GM18868 (cell line): ENCODE data around the gene TRIP13.
"Not testable (repeated sequence)": the region's sequence is repeated elsewhere in the genome, so short reads cannot be mapped to it uniquely, and the experiment has no call there.

Experiments
- ATAC-seq: cut with Tn5 transposase; IDR thresholded peaks from one replicate; pipeline ENCODE4 v1.9.1; 2021; ENCODE audit warnings: mild to moderate bottlenecking, moderate library complexity; ENCODE audit not compliant: unreplicated experiment

TRIP13 gene

DNA sequence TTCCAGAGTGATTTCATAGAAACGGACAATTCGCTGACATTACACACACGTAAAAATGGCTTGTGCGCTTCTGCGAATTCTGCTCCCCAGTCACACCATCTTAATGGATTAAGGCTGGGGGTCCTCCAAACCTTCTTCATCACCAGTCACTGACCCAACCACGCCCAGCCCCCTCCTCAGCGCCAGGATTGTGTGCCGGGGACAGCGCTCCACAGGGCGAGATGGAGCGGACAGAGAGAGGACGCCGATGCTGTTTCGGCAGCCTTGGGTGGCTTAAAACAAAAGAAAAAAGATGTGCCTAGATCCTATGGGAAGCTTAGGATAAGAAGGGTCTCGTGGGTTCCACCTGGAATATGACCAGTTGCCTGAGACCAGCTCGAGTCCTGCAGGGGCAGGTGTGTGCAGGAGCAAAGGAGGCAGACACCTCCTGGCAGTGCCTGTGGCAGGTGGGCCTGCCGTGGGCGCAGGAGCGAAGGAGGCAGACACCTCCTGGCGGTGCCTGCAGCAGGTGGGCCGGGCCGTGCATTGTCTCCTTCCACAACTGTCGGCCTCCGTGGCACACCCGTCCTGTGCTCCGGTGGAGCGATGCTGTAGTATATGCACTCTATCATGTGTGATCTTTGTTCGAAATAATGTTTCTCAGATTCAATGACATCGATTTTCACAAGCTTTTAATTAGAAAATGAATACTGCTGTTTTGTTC is 20.9 kb upstream of the TRIP13 start:
- ATAC-seq = no peak

GRCh38 chr5:872301-872700 is 20.4 kb upstream of the TRIP13 start:
- ATAC-seq = no peak

DNA sequence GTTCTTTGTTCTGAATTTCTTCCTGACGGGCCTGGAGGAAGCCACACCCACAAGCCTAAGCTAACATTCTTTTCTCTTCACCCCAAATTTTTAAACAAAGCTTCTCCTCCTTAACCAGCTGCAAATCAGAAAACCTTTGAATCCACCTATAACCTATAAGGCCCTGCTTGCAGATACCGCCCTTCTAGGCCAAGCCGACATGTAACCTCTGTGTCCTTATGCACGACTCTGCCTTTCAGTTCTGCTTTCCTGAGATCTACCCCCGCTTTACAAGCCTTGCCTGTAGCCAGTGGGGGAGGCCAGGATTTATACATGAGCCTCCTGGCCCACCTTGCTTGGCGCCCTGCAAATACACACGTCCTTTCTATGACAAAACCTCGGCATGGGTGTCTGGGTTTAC is 19.4 kb upstream of the TRIP13 start:
- ATAC-seq = peak; percentile 97

GRCh38 chr5:875931-876330 is 16.8 kb upstream of the TRIP13 start:
- ATAC-seq = no peak

- no peak for ATAC-seq
Measured at GRCh38 chr5:876398-877365, 16.0 kb upstream of the TRIP13 start.

DNA sequence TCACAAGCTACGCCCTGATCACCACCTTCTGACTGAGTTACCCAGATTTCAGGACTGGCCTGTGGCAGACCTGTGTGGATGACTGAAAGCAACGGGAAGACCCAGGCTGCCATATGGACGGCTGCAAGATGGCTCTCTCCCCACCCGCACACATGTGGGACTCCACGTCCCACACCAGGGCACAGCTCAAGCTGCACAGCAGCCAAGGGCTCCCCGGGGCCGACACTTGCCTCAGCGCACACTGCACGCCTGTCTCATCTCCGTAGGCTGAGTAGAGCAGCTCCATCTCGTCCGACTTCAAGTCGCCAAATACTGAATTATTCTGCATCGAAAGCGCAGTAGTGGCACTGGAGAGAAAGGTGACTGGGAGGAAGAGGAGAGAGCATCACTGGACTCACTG is 14.6 kb upstream of the TRIP13 start:
- ATAC-seq = no peak

DNA sequence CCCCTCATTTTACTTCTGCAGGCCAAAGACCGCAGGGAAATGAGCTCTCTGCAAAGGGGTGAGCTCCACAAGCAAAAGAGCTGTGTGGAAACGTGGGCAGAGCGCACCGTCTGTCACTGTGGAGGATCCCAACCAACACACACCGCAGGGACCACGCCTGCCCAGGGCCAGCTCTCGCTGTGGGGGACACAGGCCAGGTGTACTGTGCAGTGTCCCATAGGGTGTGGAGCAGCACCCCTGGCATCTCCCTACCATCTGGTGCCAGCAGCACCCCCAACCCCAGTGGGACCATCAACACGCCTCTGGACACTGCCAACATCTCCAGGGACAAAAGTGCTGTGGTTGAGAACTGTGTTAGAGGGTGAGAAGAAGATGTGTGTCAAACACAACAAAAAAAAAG is 14.0 kb upstream of the TRIP13 start:
- ATAC-seq = not testable (repeated sequence)

GRCh38 chr5:880816-881550 is 11.7 kb upstream of the TRIP13 start:
- no peak for ATAC-seq

DNA sequence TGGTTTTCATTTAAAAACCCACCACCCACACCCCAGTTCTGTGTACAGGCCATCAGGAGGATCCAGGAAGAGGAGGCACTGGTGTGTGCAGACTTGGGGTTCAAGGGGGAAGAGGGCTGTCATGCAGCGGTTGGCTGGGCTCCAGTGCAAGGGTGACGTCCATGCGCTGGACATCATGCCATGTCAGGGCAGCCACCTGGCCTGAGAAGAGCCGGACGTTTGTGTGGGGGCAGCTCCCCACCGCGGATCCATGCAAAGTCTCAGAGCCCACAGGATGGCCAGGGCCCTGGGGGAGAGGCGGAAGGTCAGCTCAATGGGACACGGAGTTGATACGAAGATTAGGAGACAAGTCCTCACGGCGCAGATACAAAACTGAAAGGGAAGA is 11.1 kb upstream of the TRIP13 start:
- ATAC-seq = no peak

GRCh38 chr5:882253-883183 is 10.2 kb upstream of the TRIP13 start:
- no peak for ATAC-seq

GRCh38 chr5:883475-884181 is 9.1 kb upstream of the TRIP13 start:
- no peak for ATAC-seq

DNA sequence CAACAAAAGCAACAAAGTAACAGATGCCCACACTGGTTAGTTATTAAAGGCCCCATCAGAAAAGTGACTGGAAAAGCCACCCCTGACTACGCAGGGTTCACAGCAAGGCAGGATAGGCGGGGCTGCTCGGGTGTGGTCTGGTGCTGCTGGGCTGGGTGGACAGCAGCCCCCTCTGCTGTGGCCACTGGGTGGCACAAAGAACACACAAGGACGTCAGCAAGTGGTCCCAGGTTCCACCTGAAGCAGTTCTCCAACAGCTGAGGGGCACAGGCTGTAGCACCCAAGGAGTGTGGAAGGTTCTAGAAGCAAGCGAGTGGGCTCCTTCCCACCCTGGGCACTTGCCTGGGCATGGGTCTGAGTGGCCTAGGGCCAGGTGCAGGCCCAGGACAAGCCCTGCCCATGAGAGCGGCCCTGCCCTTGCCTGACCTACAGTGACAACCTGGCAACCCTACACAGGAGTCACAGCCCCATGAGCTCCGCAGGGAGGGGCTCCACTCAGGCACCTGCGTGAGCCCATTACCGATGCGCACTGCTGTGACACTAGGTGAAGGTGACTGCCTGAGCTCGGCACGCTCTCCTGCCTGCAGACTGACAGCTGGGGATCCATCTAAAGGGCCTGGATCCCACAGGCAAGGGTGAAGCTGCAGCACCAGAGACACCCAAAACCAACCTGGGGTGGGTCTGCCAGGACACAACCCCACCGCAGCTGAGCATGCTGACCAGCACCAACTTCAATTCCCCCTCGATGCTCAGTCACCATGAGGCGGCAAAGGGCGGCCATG is 8.1 kb upstream of the TRIP13 start:
- no peak for ATAC-seq

GRCh38 chr5:885127-885442 is 7.6 kb upstream of the TRIP13 start:
- ATAC-seq = no peak

DNA sequence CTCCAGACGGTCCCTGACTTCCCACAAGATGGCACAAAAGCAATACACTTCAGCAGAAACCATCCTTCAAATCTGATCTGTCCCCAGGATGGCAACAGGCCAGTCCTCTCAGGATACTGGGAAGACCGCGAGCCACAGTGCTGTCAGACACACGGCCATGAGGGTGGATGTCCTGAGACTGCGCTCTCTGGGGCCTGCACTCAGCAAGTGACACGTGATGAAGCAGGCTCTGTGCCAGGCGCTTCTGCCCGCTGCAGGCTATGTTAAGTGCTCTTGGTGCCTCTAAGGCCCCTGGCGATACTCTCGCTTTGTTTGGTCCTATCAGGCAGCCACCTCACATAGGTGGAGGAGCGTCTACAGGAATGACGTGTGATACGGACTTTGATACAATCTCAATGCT is 7.2 kb upstream of the TRIP13 start:
- ATAC-seq = no peak

DNA sequence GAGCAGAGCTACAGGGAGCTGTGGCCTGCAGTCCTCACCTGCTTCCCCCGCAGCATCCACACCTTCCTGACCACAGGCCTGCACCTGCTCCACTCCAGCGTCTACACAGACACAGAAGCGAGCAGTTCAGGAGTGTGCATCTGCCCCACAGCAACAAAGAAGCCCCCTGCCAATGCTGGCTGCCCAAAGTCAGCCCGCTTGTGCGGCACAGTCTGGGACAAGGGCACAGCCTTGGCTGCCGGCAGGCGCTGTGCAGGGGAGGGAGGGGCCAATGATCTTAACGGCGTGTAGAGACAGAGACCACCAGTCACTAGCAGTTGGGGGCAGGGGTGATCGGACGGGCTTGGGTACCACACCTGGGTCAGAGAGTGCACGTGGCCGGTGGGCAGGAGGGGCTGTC is 6.6 kb upstream of the TRIP13 start:
- no peak for ATAC-seq

DNA sequence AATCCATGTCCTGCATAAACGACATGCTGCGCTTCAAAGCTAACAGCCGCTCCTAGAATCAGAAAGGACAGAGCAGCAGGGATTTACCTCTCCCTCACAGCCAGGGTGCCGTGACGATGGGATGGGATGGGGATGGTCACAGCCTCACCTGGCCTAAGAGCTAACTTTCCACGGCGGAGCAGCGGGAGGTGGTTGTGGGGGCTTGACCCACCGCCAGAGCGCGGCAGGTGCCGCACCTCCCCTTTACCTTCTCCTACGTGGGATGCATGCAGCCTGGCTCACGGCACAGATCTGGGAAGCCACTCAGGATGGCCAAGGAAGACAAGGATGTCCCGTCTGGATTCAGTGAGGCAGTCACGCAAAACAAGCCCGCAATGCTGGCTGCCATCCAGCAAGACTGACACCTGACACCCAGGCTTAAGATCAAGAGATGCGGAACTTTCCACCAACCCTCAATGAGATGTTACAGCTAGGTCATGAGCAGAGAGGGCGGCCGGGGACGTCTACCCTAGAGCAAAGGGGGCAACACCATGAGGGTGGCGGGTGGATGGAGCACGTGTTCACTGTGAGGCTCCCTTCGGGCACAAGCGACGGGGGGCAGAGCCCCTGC is 5.9 kb upstream of the TRIP13 start:
- no peak for ATAC-seq

- no peak for ATAC-seq
Measured at GRCh38 chr5:887947-888637, 4.6 kb upstream of the TRIP13 start.

DNA sequence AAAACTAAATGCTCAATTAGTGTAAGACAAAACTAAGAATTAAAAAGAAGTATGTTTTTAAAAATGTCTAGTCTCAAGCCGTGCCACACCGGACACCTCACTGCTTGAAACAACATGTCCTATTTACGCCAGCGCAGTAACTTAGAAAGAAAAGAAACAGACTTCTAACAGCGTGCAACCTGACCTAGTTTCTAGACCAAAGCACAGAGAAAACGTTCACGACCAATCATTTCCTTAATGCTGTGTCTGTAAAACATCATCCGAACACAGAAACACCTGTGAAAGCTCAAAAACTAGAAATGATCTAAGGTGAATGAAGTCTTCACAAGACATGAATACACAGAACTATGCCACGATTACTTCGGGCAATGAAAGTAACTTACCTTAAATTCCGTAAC is 4.0 kb upstream of the TRIP13 start:
- no peak for ATAC-seq
